Measurements from ENCODE around the gene NHEJ1. TPM values are rescaled to one million over a fixed set of nuclear protein-coding genes. Genes with fewer than 3 reads are reported as not detected.

NHEJ1 gene
- total RNA-seq, 6 experiments from 2014 or later = 5.8 to 16.7 (median 10.9) TPM

DNA sequence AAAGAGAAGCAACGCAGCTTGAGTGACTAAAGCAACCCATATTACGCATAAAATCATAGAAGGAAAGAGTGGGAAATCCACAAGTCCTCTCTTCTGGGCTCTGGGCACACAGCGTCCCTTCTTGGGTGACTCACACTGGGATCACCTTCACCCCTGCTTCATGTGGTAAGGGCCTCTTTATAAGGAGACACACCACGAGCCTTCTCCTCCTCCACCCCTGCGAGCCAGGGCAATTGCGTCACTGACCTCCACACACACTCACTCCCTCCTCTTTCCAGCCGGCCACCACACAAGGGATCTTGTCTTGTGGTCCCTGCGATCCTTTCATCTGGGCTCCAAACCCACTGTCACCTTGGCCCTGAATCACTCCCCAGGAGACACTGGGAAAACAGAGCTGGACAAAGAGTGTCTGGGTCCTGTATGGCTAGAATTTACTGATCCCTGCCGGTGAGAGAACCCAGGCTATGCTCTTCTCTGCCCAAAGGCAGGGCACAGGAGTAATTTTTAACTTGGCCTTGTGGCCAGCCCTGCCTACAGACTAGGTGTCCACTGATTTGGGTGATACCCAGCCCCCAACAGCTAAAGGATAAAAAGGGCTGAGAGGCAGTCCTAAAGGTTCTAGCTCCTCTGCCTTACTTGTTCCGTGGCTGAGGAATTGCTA, 35.3 kb downstream of the NHEJ1 start:
- ATAC-seq (peak; percentile 71 to 83 (median 76)), DNase-seq (peak; percentile 72 to 87 (median 87))
- no peaks in the 10 kb centered on the region for H3K9me3 ChIP-seq
- H3K36me3 ChIP-seq = no peaks in the 10 kb centered on the region
- H3K27ac ChIP-seq = peak overlapping the region; percentile 41 to 88 (median 75)
- H3K4me1 ChIP-seq = peaks cover 0 to 55% (median 26%) of the 10 kb centered on the region in 4 donors
- H3K27me3 ChIP-seq = no peaks in the 10 kb centered on the region
- 32% methylated on average over 9 of the region's 10 CpGs for WGBS (ENCODE audit: insufficient coverage, low coverage, low lambda C conversion rate, missing lambda C conversion rate)
- intact Hi-C loops (cut with DNase I) = no loop called here
- TF ChIP-seq POLR2A (IDR thresholded peaks at IDR 0.05) = peak; percentile 54
- TF ChIP-seq, protein P1, sequence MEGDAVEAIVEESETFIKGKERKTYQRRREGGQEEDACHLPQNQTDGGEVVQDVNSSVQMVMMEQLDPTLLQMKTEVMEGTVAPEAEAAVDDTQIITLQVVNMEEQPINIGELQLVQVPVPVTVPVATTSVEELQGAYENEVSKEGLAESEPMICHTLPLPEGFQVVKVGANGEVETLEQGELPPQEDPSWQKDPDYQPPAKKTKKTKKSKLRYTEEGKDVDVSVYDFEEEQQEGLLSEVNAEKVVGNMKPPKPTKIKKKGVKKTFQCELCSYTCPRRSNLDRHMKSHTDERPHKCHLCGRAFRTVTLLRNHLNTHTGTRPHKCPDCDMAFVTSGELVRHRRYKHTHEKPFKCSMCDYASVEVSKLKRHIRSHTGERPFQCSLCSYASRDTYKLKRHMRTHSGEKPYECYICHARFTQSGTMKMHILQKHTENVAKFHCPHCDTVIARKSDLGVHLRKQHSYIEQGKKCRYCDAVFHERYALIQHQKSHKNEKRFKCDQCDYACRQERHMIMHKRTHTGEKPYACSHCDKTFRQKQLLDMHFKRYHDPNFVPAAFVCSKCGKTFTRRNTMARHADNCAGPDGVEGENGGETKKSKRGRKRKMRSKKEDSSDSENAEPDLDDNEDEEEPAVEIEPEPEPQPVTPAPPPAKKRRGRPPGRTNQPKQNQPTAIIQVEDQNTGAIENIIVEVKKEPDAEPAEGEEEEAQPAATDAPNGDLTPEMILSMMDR (IDR thresholded peaks at IDR 0.05) = peak in 1 of 4 donors; percentile 13
- peak overlapping the region in 2 of 3 donors; percentile 20 to 27 for H3K4me3 ChIP-seq

DNA sequence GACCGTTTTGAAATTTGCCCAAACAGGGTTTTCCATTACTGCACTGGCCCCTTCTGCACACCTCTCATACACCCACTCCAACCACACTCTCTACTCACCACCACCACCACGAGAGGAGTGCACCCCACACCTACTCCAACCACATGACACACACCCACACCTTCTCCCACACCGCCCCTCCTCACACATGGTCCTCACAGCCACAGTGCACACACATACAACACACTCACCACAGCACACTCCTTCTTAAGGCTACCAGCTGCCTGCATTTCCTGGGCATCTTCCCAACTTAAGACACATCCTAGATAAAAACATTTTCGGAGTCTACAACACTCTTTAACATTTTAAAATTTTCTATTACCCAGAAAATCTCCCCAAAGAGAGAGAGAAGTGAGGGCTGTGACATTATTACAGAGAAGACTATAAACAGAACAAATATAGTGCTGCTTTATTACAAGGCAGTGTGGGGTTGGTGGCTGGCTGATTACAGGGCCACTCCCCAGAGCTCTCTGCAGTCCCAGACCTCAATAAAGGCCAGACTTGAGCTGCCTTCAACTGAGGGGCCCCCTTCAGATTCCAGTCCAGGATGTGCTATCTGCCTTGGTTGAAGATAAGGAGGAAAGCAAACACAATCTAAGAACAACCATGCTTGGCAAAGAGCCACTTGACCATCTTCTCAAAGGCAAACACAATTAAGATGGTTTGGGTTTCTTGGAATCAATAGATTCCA, 36.1 kb downstream of the NHEJ1 start:
- DNase-seq = no peak

DNA sequence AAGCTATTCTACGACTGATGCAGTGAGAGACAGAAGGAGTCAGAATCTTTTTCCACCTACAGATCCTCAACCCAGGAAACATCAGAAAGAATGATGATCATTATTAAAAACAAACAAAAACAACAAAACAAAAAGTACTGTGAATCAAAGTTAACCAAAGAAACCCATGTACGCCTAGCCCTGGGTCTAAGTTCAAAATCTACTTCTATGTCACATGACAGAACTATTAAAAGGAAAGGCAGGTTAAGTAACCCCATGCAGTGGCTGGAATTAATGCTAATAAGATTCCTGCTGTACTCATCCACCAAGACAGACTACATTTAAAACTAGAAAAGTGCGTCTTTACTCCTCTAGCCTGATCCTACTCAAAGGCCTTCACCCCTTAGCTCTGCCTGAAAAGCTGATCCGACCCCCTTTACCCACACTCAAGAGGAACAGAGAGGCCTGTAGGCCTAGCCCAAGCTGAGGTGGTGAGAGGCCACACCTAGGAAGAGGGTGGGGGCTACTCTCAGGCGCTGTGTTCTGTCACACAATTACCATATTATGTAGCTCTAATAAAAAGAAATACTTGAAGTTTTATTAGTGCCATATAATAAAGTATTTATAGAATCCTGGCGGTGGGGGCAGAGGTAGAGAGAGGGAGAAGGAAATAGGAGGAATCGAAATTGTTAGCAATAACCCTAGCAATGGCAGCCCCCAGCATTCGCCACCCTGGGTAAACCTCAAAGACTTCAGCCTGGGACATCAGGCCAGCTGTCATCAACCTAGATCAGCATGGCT, 37.1 kb downstream of the NHEJ1 start:
- no peaks in the 10 kb centered on the region for H3K36me3 ChIP-seq
- H3K4me3 ChIP-seq = no peak overlapping the region
- H3K4me1 ChIP-seq = peaks cover 0 to 55% (median 26%) of the 10 kb centered on the region in 4 donors
- DNase-seq (no peak), ATAC-seq (no peak)
- no peaks in the 10 kb centered on the region for H3K9me3 ChIP-seq
- WGBS (ENCODE audit: insufficient coverage, low coverage, low lambda C conversion rate, missing lambda C conversion rate) = 76% methylated on average over 7 of the region's 8 CpGs
- intact Hi-C loops (cut with DNase I) = no loop called here
- TF ChIP-seq, protein P1 (IDR thresholded peaks at IDR 0.05) = no peak
- no peak for TF ChIP-seq POLR2A (IDR thresholded peaks at IDR 0.05)
- H3K27me3 ChIP-seq = no peaks in the 10 kb centered on the region
- H3K27ac ChIP-seq = no peak overlapping the region

More for the DNA sequence above, 36.1 kb downstream of the NHEJ1 start:
- intact Hi-C loops (cut with DNase I) = no loop called here
- no peaks in the 10 kb centered on the region for H3K36me3 ChIP-seq
- peak overlapping the region in 1 of 3 donors; percentile 20 for H3K4me3 ChIP-seq
- no peaks in the 10 kb centered on the region for H3K9me3 ChIP-seq
- peaks cover 0 to 55% (median 26%) of the 10 kb centered on the region in 4 donors for H3K4me1 ChIP-seq
- WGBS (ENCODE audit: insufficient coverage, low coverage, low lambda C conversion rate, missing lambda C conversion rate) = 48% methylated on average over 4 of the region's 4 CpGs
- H3K27ac ChIP-seq = peak overlapping the region in 2 of 3 donors; percentile 75 to 88
- H3K27me3 ChIP-seq = no peaks in the 10 kb centered on the region
- TF ChIP-seq, protein P1 (IDR thresholded peaks at IDR 0.05) = no peak
- TF ChIP-seq POLR2A (IDR thresholded peaks at IDR 0.05) = no peak
- ATAC-seq = peak in 2 of 4 donors; percentile 5 to 28

DNA sequence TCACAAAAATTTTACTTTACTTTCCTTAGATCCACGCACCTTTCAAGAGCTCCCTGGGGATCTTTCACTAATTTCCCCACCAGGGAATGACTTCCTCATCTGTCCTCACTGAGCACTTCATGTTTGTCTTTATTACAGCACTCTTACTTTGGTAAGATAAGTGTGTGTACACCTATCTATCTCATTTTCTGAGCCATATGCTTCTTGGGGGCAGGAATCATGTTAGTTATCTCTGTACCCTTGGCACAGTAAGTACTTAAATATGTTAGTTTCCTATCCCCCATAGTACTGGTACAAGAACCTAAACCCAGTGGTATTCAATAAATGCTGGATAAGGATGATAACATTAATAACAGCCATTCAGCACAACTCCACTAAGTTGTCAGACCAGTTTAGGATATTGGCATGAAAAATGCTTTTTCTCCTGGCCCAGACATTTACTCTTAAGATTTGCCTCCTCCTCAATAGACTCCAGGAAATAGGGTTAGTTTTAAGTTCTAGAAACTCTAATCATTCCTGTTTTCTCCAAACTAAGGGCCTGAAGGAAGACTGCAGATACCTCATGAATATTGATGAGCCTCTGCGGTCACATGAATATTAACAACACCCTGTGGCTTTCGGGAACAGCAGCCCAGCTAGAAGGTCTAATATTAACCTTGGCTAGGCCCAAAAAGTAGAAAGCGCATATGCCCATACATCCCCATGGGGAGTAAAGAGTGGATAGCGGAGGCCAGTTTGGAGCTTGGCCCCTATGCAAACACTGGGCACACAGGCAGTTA, 38.2 kb downstream of the NHEJ1 start:
- 87% methylated on average over 4 of the region's 5 CpGs for WGBS (ENCODE audit: insufficient coverage, low coverage, low lambda C conversion rate, missing lambda C conversion rate)
- Histone ChIP-seq H3K4me3 (no peak overlapping the region), H3K4me1 (peaks cover 0 to 54% (median 24%) of the 10 kb centered on the region in 4 donors), H3K27me3 (no peaks in the 10 kb centered on the region), H3K36me3 (no peaks in the 10 kb centered on the region), H3K9me3 (no peaks in the 10 kb centered on the region), H3K27ac (no peak overlapping the region)
- ATAC-seq = no peak
- TF ChIP-seq, protein P1 (IDR thresholded peaks at IDR 0.05) = no peak
- no peak for TF ChIP-seq POLR2A (IDR thresholded peaks at IDR 0.05)
- intact Hi-C loops (cut with DNase I) = no loop called here
- no peak for DNase-seq
